ENCODE measurements around the gene TMEM9B.
A peak's percentile ranks its signal among the peaks of the same experiment; 100 is the strongest.

The TMEM9B gene

DNA sequence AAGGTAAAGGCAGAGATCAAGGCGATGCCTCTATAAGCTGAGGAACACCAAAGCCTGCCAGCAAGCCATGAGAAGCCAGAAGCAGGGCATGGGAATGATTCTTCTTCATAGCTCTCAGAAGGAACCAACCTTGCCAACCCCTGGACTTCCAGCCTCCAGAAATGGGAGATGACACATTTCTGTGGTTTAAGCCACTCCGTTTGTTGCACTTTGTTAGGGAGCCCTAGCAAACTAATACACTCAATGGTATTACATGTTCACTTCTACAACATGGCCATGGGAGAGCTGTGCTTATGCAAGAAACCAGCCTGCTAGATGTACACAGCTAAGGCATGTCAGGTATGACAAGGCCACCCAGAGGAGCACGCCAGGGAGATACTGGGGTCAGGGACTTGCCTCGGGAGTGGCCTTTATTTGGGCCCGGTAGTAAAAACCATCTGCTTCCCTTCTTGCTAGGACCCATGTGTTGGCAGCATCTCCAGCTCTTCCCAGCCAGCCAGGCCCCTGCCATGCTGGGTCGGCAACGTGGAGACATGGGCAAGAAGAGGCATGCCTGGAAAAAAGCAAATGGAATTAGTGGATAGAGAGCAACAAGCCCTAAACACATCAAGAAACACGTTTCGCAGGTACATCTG lies 35.1 kb downstream of the TMEM9B start:
- DNase-seq (ENCODE audit: low read depth): no peak

DNA sequence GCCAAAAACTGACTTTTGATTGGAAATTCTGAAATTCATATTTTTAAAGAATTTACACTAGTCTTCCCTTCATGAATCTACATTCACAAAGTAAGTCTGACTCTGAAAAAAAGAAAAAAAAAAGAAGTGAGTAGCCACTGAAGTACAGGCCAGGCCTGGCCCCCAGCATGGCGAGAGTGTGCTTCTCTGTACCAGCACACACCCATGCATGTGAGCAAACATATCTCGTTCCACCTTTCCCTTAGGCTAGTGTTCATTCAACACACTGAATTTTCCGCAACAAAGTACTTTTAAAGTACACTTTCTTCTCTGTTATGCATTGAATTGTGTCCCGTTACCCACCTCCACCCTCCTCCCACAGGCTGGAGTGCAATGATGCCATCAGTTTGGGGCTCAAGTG lies 36.0 kb downstream of the TMEM9B start:
- DNase-seq (ENCODE audit: low read depth): no peak

DNA sequence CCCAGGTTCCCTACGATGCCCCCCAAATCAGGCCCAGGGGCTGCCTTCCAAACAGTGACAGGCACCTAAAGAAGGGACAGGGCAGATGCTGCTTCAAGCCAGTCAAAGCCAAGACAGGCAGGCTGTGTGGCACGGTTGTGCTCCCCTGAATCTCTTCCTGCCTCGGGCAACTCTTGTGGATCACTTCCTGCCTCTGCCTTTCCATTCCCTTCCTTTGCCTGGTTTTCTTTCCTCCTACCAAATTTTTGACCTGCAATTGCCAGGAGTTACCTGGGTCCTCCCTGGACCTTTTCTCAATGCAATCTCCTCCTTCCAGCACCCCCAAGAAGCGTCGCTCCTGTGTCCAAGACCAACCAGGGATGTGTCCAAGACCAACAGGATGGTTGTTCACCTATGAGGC lies 37.0 kb downstream of the TMEM9B start:
- no peak for DNase-seq (ENCODE audit: low read depth)

DNA sequence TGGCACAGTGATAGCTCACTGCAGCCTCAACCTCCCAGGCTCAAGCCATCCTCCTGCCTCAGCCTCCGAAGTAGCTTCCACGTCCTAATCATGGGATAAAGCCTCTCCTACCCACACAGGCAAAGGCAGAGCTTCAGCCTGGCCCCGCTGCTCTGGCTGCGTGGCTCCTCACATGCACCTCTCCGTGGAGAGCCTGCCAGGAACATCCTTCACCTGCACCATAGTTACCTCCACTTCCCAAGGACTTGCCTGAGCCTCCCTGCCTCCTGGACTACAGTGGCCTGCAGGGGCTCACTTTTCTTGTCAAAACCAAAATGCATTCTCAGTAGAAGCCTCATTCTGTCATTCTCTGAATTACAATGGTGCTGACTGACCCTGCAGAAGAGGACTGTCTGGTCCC lies 38.0 kb downstream of the TMEM9B start:
- no peak for DNase-seq (ENCODE audit: low read depth)

DNA sequence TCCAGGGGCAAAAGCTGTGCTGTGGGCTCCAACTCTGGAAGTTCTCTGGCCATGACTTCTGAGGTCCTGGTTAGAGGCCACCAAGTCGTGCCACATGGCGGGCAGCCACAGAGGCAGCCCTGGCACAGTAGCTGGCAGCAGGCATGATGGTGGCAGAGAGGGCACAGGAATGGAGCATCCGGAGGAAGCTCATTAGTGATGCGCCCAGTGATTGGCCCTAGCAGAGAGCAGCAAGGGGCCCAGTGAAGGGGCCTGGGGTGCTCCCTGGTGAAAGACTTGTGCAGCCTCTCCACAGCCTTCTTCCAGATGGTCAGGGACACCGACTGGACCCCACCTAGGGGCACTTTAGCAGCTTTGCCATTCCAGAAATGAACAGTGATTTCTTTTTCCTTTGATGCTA lies 38.5 kb downstream of the TMEM9B start:
- no peak for DNase-seq (ENCODE audit: low read depth)

DNA sequence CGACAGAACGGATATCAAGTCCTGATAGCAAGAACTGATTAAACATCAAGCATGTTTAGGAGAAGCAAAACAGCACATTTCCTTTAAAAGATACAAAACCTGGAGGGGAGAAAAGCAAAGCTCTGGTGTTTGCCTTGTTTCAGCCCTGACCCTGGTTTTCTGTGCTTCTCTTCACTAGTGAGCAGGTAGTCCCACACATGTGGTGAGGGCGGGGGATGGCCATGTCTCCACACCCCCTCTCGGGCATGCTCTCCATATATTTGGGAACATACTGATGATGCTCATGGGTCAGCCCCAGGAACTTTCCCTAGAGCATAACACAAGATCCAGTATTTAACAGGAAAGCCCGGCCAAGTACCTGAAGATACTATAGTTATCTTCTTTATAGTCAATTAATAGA lies 41.6 kb downstream of the TMEM9B start:
- DNase-seq (ENCODE audit: low read depth): no peak

DNA sequence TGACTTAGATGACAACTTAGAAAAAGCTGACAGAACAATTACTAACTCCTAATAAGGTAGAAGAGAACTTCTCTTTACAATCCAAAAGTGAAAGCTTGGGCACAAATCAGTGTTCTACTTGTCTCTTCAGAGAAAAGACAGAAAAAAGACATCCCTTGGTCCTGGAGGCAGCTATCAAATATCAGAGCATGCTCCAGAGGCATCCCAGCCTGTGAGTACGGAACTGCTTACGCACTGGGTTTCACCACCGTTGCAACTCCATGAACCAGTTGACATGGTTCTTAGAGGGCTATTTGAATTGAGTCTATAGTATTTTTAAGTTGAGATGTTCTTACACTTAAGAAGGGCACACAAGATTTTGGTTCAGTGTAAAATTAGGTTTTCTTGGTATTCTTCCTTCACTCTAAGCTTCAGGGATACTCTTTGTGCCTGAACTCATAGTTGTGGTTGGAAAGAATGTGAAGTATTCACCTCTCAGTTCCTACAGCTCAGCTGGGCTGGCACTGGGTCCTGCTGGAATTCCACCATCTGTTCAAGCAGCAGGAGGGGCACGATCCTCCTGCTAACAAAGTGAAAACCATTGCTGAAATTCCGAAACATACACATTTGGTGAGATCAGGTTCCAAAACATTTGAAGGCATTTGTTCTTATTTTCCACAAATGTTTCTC lies 47.0 kb downstream of the TMEM9B start:
- no peak for DNase-seq (ENCODE audit: low read depth)

DNA sequence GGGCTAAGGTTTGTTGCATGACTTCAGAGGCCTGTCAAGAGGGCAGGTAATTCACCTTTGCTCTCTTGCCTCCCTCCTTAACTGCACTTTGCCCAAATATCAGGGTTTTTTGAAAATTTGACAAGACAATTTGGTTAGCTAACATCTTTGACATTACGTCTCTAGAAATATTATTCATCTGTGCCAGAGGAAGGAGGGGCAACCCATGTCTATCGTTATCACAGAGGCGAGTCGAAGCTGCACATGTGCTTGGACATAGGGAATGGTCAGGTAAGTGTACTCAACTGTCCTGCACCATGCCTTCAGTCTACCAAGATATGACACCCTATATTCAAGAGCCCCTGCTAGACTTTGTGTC lies 49.6 kb downstream of the TMEM9B start:
- no peak for DNase-seq (ENCODE audit: low read depth)

DNA sequence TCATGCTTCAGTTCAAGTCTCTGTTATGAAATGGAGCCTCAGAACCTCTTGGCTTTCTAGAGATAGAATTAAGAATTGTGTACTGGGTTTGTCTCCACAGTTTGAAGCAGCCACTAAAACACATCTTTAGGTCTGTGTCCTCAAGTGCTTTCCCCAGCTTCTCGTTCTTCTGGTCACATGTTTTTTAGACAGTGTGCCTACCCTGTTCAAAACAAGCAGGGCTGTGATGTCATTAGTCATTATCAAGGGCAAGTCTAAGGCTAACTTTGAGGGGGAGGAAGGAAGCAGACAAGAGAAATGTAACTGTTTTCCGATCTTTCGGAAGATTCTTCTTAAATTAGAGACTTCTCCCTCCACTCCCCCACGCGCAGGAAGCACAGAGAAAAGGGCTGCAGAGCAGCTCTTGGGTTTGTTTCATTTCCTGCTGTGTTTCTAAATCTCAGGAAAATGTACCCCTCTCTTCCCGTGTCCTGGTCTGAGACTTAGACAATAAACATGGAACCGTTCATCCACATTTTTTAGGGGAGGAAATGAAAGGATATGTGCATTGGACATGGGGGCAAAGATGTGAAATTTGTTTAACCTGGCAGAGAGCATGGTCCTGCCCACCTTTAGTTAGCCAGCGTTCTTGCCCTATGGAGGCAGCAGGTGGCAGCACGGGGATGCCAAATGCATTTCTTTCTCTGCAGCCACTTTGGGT lies 50.1 kb downstream of the TMEM9B start:
- DNase-seq (ENCODE audit: low read depth): peak; percentile 22

DNA sequence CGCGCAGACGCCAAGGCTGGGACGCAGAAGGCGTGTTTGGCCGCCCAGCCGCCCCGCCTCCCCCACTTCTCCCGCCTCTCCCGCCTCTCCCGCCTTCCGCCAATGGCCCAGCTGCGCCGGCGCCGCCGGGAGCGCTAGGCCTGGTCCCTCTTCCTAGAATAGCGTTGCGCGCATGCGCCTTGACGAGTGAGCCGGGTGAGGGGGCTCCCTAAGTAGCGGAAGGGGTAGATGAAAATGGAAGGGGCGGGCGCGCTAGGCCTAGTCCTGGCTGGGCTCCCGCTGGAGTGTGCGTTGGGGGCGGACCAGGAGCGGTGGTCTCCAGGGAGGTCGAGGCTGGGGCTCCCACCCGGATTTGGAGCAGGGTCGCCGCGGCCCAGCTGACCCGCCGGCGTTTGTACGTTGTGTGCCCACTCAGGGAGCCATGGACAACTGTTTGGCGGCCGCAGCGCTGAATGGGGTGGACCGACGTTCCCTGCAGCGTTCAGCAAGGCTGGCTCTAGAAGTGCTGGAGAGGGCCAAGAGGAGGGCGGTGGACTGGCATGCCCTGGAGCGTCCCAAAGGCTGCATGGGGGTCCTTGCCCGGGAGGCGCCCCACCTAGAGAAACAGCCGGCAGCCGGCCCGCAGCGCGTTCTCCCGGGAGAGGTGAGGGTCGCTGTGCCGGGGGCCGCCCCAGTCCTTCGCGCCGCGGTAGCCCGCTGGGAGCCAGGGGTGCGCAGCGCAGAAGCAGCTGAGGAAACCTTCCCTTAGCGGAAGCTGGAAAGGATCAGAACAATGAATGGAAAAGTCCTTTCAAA lies 53.0 kb downstream of the TMEM9B start, which contains the start of gene AKIP1:
Gene AKIP1 (plus strand): TSS at position 161 of the 795 bp plus-strand sequence. CDS start 261 bp downstream, at position 422.
- DNase-seq (ENCODE audit: low read depth): peak; percentile 67

DNA sequence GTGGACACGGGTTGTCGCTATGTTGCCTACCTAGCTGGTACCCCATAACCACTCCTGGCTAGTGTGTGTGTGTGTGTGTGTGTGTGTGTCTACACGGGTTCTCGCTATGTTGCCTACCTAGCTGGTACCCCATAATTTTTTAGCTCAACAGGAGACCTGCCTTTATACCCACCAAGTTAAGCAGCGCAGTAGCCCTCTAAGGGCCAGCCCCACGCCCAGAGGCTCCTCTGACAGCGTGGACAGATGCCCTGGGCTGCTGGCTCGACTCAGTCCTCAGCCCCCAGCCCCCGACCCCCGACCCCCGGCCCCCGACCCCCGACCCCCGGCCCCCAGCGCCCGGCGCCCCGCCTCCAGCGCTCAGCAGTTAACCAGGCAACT lies 53.6 kb downstream of the TMEM9B start:
- no peak for DNase-seq (ENCODE audit: low read depth)

DNA sequence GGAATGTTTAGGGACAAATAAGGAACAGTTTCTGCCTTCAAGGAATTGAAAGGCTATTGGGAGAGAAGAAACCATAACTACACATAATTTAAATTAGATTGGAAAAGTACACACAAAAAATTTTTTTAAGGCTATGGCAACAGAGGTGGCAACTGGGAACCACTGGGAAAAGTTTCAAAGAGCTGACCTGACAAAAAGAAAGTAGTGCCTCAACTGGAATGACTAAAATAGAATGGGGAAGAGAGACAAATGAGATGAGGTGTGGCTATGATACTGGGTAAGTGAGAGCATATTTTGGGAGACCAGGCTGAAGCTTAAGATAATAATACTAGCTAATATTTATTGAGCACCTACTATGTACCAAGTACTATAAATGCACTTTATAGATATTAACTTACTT lies 56.1 kb downstream of the TMEM9B start:
- DNase-seq (ENCODE audit: low read depth): no peak

DNA sequence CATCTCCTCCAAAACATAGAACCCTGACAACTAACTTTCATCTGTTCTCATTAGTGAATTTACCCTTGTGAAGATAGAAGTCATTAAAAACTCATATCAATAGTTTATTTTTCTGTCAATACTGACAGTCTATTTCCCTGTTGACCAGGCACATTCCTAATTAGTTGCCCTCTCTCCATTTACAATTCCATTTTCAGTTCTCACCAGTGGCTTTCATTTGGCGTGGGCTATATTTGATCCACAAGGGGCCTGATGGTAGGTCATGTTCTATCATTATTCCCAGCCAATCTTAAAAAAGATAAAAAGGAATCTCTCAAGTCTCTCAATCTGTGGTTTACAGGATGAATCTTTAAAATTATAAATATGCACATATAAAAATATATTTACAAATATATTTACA lies 57.1 kb downstream of the TMEM9B start:
- DNase-seq (ENCODE audit: low read depth): no peak

DNA sequence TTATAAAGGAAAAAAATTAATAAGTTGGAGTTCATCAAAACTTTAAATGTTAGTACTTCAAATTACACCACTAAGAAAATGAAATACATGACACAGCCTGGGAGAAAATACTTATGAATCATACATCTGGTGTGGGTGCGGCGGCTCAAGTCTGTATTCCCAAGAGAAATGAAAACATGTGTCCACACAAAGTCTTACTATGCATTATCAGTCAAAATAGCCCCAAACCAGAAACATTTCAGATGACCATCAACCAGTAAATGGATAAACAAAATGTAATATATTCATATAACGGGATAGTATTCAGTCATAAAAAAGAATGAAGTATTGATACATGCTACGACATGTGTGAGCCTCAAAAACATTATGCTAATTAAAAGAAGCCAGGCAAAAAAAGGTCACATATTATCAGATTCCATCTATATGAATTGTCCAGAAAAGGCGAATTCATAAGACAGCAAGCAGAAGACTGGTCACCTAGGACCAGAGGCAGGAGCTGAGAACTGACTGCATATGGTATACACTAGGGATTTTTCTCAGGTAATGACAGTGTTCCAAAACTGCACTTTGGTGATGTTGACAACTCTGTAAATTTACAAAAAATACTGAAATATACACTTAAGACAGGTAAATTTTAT lies 58.6 kb downstream of the TMEM9B start:
- DNase-seq (ENCODE audit: low read depth): no peak

DNA sequence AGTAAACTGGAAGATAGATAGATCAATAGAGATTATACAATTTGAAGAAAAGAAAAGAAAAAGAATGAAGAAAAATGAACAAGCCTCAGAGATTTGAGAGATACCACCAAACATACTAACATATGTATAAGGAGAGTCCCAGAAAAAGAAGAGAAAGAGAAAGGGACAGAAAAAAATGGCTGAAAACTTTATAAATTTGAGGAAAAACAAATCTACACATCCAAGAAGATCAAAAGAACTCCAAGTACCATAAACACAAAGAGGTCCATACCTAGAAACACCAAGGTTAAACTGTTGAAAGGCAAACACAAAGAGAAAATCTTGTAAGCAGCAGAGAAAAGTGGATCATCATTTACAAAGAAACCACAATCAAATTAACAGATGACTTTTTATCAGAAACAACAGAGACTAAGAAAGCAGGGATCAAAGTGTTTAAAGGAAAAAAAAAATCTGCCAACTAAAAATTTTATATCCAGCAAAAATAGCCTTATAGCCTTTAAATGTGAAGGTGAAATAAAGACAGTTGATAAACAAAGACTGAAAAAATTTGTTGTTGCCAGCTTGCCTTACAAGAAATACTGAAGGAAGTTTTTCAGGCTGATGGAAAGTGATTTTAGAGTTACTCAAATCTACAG lies 65.0 kb downstream of the TMEM9B start:
- DNase-seq (ENCODE audit: low read depth): no peak

Measured in stimulated activated CD8-positive, alpha-beta memory T cell treated with anti-CD3 and anti-CD28 coated beads, Interleukin-12 subunit alpha, Interleukin-12 subunit beta, amount 100 ng/mL, for 4 hours (primary cell).